NCI-H524 (cell line): ENCODE data around the gene GRXCR1.

Experiments used
- DNase-seq, 2 experiments: peaks; one replicate each; lab custom pipeline; 2025; lab: John Stamatoyannopoulos, UW

The GRXCR1 gene

GRCh38 chr4:42892413-42892812 is at the start of gene GRXCR1:
Gene GRXCR1 (plus strand): TSS chr4:42892713. CDS start chr4:42893267, 554 bp downstream.
- no peak for DNase-seq

- peak; percentile 76 to 89 for DNase-seq
Observed at GRCh38 chr4:42843694-42844093, 48.8 kb upstream of the GRXCR1 start.

- peak; percentile 30 to 79 for DNase-seq
Observed at GRCh38 chr4:42844422-42845070, 48.0 kb upstream of the GRXCR1 start.

GRCh38 chr4:42845586-42845985 is 46.9 kb upstream of the GRXCR1 start:
- DNase-seq, result no peak

- no peak for DNase-seq
Observed at GRCh38 chr4:42855779-42856178, 36.7 kb upstream of the GRXCR1 start.

GRCh38 chr4:42865572-42866189 is 26.8 kb upstream of the GRXCR1 start:
- DNase-seq, result peak; percentile 59 to 73

GRCh38 chr4:42871261-42871660 is 21.3 kb upstream of the GRXCR1 start:
- no peak for DNase-seq

- no peak for DNase-seq
Observed at GRCh38 chr4:42871671-42872290, 20.7 kb upstream of the GRXCR1 start.

GRCh38 chr4:42878863-42879262 is 13.7 kb upstream of the GRXCR1 start:
- no peak for DNase-seq

GRCh38 chr4:42881253-42881652 is 11.3 kb upstream of the GRXCR1 start:
- no peak for DNase-seq

GRCh38 chr4:42891644-42892043 is 869 bp upstream of the GRXCR1 start:
- DNase-seq, result no peak

- no peak for DNase-seq
Observed at GRCh38 chr4:42895452-42895851, 2.9 kb downstream of the GRXCR1 start.

- DNase-seq, result peak in 1 of 2 experiments; percentile 31
Observed at GRCh38 chr4:42904986-42905385, 12.5 kb downstream of the GRXCR1 start.

GRCh38 chr4:42905591-42905990 is 13.1 kb downstream of the GRXCR1 start:
- no peak for DNase-seq

GRCh38 chr4:42906341-42906740 is 13.8 kb downstream of the GRXCR1 start:
- no peak for DNase-seq

- DNase-seq, result no peak
Observed at GRCh38 chr4:42906891-42907759, 14.6 kb downstream of the GRXCR1 start.

GRCh38 chr4:42910459-42910858 is 17.9 kb downstream of the GRXCR1 start:
- no peak for DNase-seq

GRCh38 chr4:42914937-42915336 is 22.4 kb downstream of the GRXCR1 start:
- DNase-seq, result no peak

- no peak for DNase-seq
Observed at GRCh38 chr4:42915484-42915883, 23.0 kb downstream of the GRXCR1 start.

GRCh38 chr4:42917296-42917695 is 24.8 kb downstream of the GRXCR1 start:
- DNase-seq, result no peak

GRCh38 chr4:42923431-42923830 is 30.9 kb downstream of the GRXCR1 start:
- DNase-seq, result no peak

- no peak for DNase-seq
Observed at GRCh38 chr4:42925921-42926320, 33.4 kb downstream of the GRXCR1 start.
